GM18498 (cell line): ENCODE results near the gene BTK.
A peak's percentile ranks its signal among the peaks of the same experiment; 100 is the strongest.
"Not testable (repeated sequence)": the region's sequence is repeated elsewhere in the genome, so short reads cannot be mapped to it uniquely, and the experiment has no call there.

ENCODE experiments used
- ATAC-seq: cut with Tn5 transposase; IDR thresholded peaks from one replicate; pipeline ENCODE4 v1.9.1; 2021; ENCODE audit warnings: mild to moderate bottlenecking, moderate library complexity; ENCODE audit not compliant: unreplicated experiment

The BTK gene

GRCh38 chrX:101347859-101348451, 38.0 kb downstream of the BTK start:
- peak; percentile 7 for ATAC-seq

DNA sequence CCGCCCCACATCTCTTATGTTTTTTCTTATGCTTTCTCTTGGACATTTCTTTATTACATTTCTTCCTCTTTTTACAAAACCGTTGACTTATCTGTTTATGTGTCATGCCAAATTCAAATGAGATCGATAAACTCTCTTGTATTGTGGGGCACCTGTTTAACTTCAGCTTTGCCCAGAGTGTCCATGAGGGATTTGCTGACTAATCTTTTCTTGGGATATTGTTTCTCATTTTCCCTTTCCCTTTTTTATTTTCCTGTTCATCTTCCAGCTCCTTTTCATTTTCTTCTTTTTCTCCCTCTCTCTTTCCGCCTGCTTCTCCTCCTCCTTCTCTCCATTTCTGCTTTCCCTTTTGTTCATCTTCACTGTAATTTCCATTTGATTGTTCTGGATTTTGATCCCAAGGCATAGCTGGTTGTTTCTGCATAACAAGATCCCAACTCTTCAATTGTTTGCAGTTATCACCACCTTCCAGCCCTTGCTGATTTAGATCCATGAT, 48.2 kb downstream of the BTK start:
- no peak for ATAC-seq

DNA sequence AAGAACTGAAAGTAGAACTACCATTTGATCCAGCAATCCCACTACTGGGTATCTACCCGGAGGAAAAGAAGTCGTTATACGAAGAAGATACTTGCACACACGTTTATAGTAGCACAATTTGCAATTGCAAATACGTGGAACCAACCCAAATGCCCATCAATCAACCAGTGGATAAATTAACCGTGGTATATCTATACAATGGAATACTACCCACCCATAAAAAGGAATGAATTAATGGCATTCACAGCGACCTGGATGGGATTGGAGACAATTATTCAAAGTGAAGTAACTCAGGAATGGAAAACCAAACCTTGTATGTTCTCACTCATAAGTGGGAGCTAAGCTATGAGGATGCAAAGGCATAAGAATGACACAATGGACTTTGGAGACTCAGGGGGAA, 51.7 kb downstream of the BTK start:
- ATAC-seq, result not testable (repeated sequence)

GRCh38 chrX:101326600-101326999, 59.4 kb downstream of the BTK start:
- ATAC-seq, result not testable (repeated sequence)

GRCh38 chrX:101303790-101304189, 82.2 kb downstream of the BTK start:
- ATAC-seq, result no peak
